GM10248 (cell line): ENCODE measurements around the gene RAC2.

Experiments
- CTCF ChIA-PET: fragments of 300-600 bp; sonication (Branson Sonifier 250); formaldehyde crosslinking; extraction: SDS; loops from one replicate; lab custom pipeline; 2021; ENCODE audit warnings: antibody characterized with exemption; lab: Yijun Ruan, JAX
- POLR2A ChIA-PET: fragments of 350-650 bp; sonication (Branson Sonifier 250); formaldehyde crosslinking; extraction: SDS; loops from one replicate; lab custom pipeline; 2020; ENCODE audit warnings: antibody characterized with exemption; lab: Yijun Ruan, JAX
- DNase-seq: peaks from one replicate; pipeline ENCODE4 v3.0.0; 2012; ENCODE audit errors: extremely low spot score
- CTCF ChIP-seq: IDR thresholded peaks from 2 replicates; pipeline ENCODE4 v1.5.1; 2012; ENCODE audit warnings: mild to moderate bottlenecking, low read depth; ENCODE audit errors: extremely low read depth, missing control alignments, control extremely low read depth

The RAC2 gene

GRCh38 chr22:37188901-37189466 is 55.1 kb downstream of the RAC2 start:
- no peak for TF ChIP-seq CTCF
- no peak for DNase-seq
- ChIA-PET POLR2A (no interaction called here), CTCF (no interaction called here)

DNA sequence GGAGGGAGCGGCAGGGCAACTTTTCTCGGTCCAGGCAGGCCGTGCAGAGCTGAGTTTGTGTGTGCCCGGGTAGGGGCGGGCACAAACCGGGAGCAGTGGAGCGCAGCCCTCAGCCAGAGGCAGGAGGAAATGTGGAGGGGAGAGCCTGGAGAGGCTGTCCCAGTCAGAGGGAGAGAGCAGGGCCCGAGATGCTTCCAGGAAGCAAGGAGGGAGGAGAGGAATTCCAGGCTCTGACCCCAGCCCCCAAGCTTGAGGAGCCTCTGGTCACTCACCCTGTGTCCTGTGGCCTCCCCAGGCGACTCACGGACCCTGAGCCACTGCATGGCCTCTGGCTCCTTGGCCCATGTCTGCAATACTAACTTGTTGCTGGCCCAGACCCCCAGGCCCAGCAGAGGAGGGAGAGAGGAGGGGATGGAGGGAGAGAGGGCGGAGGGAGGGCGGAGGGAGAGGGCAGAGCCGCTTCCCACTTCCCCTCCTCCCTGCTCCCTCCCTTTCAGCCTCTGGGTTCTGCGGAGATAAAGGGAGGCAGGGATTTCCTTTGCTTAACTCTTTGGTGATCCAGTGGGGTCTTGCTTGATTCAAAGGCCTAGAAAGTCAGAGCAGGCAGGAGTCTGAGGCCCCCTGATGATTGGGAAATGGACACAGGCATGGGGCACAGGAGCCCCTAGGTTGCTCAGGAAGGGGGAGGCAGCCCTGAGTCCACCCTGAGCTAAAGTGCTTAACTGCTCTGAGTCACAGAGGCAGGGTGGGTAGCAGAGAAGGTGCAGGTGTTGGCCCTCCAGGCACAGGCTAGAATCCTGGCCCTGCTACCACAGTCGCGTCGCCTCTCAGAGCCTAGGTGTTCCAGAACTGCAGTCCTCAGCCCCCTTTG is 55.9 kb downstream of the RAC2 start, which contains the start of gene C1QTNF6:
Gene C1QTNF6 (minus strand): TSS at position 357 of the 871 bp plus-strand sequence. CDS start 34 bp downstream, at position 323.
- CTCF ChIA-PET: interaction anchor here (1.1 to 1.9 kb wide), 4 partner anchors 10 to 25 kb away, joined by 3 to 6 read pairs (median 4); no protein-coding TSS in a partner anchor
- POLR2A ChIA-PET: no interaction called here
- TF ChIP-seq CTCF: no peak
- DNase-seq: no peak

DNA sequence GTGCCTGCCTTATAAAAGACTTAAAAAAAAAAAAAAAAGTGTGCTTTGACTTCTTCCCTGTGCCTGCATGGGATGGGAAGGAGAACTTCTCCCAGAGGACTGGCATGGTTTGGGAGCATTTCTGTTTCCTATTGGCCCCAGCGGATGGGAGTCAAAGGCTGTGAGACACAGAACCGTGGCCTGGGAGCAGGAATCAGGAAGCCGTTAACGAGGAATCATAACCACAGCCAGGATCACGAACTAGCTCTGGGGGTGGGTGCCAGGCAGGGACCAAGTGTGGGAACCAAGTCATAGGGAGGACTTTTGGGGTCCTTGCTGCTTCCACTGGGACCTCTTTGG is 56.5 kb downstream of the RAC2 start:
- no peak for TF ChIP-seq CTCF
- ChIA-PET CTCF (interaction anchor here (1.1 to 1.9 kb wide), 4 partner anchors 10 to 24 kb away, joined by 3 to 6 read pairs (median 4); no protein-coding TSS in a partner anchor), POLR2A (no interaction called here)
- no peak for DNase-seq

DNA sequence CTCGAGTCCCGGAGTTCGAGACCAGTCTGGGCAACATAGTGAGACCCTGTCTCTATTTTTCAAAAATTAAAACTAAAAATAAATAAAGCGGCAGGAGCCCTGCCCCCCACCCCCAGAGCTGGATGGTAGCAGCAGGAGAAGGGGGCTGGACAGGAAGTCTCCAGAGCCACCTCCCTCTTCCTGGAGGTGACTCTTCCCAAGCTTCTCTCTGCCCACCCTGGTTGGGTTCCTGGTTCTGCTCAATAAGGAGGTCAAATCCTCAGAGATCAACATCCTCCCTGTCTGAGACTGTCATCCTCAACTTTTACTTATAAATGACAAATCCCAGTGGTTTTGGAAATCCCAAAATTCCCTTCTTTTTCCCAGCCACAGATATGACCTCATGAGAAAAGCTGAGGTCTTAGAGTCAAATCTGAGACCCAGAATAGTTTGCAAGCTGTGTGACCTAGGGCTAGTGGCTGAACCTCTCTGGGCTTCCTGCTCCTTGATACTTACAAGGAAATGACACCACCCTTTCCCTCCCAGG is 57.0 kb downstream of the RAC2 start:
- no peak for DNase-seq
- ChIA-PET CTCF (interaction anchor here (1.1 to 1.9 kb wide), 5 partner anchors 11 to 24 kb away, joined by 3 to 6 read pairs (median 4); no protein-coding TSS in a partner anchor), POLR2A (no interaction called here)
- no peak for TF ChIP-seq CTCF

DNA sequence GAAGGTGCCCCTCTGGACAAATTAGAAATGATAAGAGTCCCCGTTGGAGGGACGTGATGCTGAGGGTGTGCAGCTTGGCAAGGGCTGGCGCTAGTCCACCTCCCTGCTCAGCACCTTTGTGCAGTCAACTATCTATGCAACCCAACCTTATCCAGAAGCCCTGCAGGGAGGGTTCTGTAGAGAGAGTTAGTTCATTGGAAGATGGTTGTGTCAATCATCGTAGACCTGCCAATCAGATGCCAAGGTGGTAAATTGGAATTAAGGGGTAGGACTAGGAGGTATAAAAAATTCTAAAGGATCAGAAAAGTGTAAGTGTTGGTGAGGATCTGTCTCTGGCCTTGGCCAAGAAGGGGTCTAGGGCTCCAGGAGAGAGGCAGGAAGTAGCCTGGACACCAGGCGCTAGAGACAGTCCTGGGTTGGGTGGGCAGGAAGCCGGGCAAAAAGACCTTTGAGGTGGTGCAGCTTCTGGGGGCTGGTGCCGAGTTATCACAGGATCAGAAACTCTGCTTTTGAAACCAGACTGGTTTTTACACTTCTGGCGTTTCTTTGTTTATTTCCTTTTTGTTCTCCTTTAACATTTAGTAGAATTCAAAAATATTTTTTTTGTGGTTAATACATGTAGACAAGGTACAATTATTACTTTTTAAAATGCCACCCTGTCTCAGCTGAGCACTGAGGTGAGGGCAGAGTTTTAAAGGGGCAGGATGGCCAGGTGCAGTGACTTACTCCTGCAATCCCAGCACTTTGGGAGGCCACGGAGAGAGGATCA is 57.7 kb downstream of the RAC2 start:
- POLR2A ChIA-PET: no interaction called here
- TF ChIP-seq CTCF: no peak
- peak; percentile 80 for DNase-seq
- CTCF ChIA-PET: interaction anchor here (1.1 to 1.9 kb wide), 3 partner anchors 13 to 23 kb away, joined by 4 to 6 read pairs (median 4); no protein-coding TSS in a partner anchor
